D721Med (cell line): ENCODE data around the gene PLPPR4.

ENCODE experiments used
- DNase-seq: peaks from one replicate; pipeline ENCODE4 v3.0.0; 2011; ENCODE audit warnings: low spot score; ENCODE audit not compliant: insufficient read length
- FAIRE-seq: peaks from 2 replicates; lab custom pipeline; 2011; peaks lifted over from hg19 to GRCh38; lab: Jason Lieb, UNC
- TF ChIP-seq, protein P1 (sequence below): IDR thresholded peaks from 2 replicates; pipeline ENCODE4 v1.5.1; 2012; ENCODE audit warnings: mild to moderate bottlenecking, control low read depth; ENCODE audit not compliant: insufficient read depth; ENCODE audit errors: missing control alignments

Gene PLPPR4

DNA sequence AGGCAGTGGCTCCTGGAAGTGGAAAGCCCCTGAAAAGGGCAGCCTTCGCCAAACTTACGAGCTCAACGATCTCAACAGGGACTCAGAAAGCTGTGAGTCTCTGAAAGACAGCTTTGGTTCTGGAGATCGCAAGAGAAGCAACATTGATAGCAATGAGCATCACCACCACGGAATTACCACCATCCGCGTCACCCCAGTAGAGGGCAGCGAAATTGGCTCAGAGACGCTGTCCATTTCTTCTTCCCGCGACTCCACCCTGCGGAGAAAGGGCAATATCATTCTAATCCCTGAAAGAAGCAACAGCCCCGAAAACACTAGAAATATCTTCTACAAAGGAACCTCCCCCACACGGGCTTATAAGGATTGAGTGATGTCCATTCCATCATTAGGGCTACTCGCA lies 42.4 kb downstream of the PLPPR4 start:
- TF ChIP-seq, protein P1, sequence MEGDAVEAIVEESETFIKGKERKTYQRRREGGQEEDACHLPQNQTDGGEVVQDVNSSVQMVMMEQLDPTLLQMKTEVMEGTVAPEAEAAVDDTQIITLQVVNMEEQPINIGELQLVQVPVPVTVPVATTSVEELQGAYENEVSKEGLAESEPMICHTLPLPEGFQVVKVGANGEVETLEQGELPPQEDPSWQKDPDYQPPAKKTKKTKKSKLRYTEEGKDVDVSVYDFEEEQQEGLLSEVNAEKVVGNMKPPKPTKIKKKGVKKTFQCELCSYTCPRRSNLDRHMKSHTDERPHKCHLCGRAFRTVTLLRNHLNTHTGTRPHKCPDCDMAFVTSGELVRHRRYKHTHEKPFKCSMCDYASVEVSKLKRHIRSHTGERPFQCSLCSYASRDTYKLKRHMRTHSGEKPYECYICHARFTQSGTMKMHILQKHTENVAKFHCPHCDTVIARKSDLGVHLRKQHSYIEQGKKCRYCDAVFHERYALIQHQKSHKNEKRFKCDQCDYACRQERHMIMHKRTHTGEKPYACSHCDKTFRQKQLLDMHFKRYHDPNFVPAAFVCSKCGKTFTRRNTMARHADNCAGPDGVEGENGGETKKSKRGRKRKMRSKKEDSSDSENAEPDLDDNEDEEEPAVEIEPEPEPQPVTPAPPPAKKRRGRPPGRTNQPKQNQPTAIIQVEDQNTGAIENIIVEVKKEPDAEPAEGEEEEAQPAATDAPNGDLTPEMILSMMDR, result no peak
- DNase-seq (no peak), FAIRE-seq (no peak)

DNA sequence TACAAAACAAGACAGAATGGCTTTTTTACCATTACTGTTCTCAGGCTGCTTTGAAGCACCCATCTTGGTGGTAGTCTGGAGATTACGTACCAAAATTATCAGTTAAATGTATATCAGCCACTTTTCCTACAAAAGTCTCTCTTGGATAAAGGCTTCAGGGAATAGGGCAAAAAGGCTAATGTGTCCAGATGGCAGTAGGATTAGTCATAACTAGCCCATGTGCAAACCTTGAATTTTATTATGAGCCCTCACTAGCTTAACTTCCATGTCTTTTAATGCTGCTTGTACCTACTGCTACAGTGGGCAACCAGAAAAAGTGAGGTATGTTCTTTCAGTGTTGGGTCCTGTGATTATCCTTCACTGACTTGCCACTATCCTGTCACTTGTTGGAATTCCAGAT lies 51.0 kb downstream of the PLPPR4 start:
- FAIRE-seq, result no peak
- TF ChIP-seq, protein P1, result no peak
- DNase-seq, result no peak

DNA sequence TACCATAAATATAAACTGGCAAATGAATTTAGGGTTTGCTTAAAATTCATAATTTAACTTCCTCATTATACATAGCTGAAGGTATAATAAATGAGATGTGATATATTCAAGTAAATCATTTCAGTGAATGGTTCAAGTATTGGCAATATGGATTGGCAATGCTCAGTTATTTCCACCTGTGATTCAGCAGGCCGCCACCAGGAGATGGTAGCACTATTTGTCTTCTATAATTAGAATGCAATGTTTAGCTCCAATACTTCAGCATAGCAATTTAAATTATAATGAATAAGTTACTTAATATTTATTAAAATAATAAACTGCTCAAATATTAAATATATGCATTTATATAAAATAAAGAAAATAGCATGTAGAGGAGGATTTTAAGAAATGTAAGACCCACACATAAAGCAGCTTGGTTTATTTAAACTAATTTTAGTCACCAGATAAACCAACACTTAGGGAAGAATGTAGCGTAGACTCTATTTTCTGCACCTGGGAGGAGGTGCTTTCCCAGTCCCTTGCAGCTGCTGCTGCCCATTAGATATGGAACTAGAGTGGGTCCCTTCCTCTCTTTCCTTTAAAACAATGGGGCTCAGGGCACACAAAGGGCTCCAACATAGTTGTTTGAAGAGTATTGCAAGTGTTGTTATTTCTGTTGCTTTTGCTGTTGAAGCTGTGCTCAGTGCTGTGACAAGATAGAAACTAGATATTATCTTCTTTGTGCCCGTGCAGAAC lies 62.1 kb downstream of the PLPPR4 start:
- TF ChIP-seq, protein P1, result peak; percentile 14
- no peak for FAIRE-seq
- DNase-seq, result no peak

DNA sequence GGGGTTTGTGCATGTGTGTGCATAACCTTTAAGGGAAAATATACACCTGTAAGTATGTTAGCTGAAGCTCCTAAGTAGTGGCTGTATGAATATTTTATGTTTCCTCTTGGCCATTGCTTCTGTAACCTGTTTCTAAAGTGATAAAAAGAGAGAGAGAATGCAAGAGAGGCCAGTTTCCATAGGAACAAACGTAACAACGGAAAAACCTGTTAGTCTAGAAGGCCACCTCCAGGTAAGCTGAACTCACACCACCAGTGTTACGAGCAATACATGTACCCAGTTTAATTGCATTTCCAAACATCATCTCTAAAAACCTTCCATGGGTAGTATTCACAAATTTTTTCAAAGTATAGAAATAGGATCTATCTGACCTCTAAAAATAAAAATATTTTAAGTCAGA lies 63.1 kb downstream of the PLPPR4 start:
- TF ChIP-seq, protein P1, result no peak
- FAIRE-seq, result no peak
- DNase-seq, result no peak

DNA sequence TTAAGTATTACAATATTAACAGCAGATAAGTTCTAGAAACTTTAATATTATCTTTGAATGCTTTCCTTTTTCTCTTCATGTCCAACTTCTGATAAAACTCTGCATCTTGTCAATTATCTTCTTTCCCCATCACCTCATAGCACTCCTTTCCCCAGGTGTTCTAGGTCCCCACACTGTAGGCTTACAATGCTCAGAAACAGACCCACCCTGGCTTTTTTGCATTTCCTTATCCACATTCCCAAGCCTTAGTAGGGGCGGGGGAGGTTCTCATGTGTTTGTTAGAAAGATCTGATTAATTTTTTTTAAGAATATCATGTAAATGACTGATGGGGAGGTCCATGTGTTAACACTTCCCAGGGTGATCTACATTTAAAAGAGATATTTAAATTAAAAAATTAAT lies 63.9 kb downstream of the PLPPR4 start:
- FAIRE-seq (no peak), DNase-seq (no peak)
- TF ChIP-seq, protein P1, result no peak

DNA sequence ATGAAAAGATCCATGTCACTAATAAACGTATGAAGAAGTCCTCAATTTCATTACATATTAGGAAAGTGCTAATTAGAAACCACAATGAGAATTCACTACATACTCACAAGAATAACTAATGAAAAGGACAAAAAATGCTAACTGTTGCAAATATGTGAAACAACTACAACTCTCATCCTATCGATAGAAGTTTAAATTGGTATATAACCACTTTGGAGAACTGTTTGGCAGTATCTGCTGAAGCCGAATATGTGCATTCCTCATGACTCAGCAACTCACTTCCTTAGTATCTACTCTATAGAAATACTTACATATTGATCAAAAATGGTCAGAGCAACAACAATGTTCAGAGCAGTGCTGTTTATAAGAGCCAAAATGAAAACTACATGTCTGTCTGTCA lies 66.8 kb downstream of the PLPPR4 start:
- no peak for FAIRE-seq
- TF ChIP-seq, protein P1, result no peak
- DNase-seq, result no peak

DNA sequence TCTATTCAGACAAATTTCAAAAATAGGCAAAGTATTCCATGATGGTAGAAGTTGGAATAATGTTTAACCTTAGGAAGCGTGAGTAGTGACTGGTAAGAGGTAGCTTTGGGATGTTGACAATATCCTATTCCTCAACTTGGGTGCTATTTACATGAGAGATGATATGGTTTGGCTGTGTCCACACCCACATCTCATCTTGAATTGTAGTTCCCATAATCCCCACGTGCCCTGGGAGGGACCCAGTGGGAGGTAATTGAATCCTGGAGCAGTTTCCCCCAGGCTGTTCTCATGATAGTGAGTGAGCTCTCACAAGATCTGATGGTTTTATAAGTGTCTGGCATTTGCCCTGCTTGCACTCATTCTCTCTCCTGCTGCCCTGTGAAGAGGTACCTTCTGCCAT lies 67.3 kb downstream of the PLPPR4 start:
- FAIRE-seq (no peak), DNase-seq (no peak)
- TF ChIP-seq, protein P1, result no peak
